WTC11 (cell line): ENCODE results near the gene VCPKMT. TPM values are rescaled to one million over a fixed set of nuclear protein-coding genes. Genes with fewer than 3 reads are reported as not detected.

Source experiments
- ATAC-seq: fragments of 200-7000 bp; cut with Tn5 transposase; 2 replicates; pipeline ENCODE4 v1.10.0; 2021; ENCODE audit warnings: mild to moderate bottlenecking, moderate library complexity
- CTCF ChIA-PET: fragments of 300-600 bp; sonication (Branson Sonifier 250); formaldehyde crosslinking; loops from one replicate; lab custom pipeline; 2021; ENCODE audit warnings: antibody characterized with exemption; lab: Charles Lee
- POLR2A ChIA-PET: fragments of 350-600 bp; sonication (Branson Sonifier 250); formaldehyde crosslinking; loops from one replicate; lab custom pipeline; 2021; ENCODE audit warnings: antibody characterized with exemption; lab: Charles Lee
- DNase-seq: peaks from one replicate; pipeline ENCODE4 v3.0.0; 2021; ENCODE audit warnings: low spot score
- H3K27ac Mint-ChIP-seq: 2 replicates; pipeline ENCODE4 v1.8.0; 2021; ENCODE audit warnings: mixed read lengths
- H3K27me3 Mint-ChIP-seq: 2 replicates; pipeline ENCODE4 v1.8.0; 2021; ENCODE audit warnings: low read depth, mild to moderate bottlenecking, moderate library complexity, mixed read lengths
- H3K36me3 Mint-ChIP-seq: 2 replicates; pipeline ENCODE4 v1.8.0; 2021; ENCODE audit warnings: mixed read lengths
- H3K4me1 Mint-ChIP-seq: 2 replicates; pipeline ENCODE4 v1.8.0; 2022; ENCODE audit warnings: mixed read lengths
- H3K4me3 Mint-ChIP-seq: 2 replicates; pipeline ENCODE4 v1.8.0; 2021; ENCODE audit warnings: mild to moderate bottlenecking, moderate library complexity, mixed read lengths
- H3K9me3 Mint-ChIP-seq: 2 replicates; pipeline ENCODE4 v1.8.0; 2021; ENCODE audit warnings: mixed read lengths
- AFF4 ChIP-seq: sonication (generic); formaldehyde crosslinking; IDR thresholded peaks from 2 replicates; pipeline ENCODE4 v1.8.1; 2023; ENCODE audit warnings: mild to moderate bottlenecking, missing genetic modification reagents, borderline replicate concordance
- ARID4B ChIP-seq: sonication (generic); formaldehyde crosslinking; IDR thresholded peaks from 2 replicates; pipeline ENCODE4 v1.8.0; 2023; ENCODE audit warnings: missing genetic modification reagents, mild to moderate bottlenecking, borderline replicate concordance
- CREB1 ChIP-seq: sonication (generic); formaldehyde crosslinking; IDR thresholded peaks from 2 replicates; pipeline ENCODE4 v1.8.0; 2023; ENCODE audit warnings: mild to moderate bottlenecking, missing genetic modification reagents
- E2F1 ChIP-seq: sonication (generic); formaldehyde crosslinking; IDR thresholded peaks from 2 replicates; pipeline ENCODE4 v1.8.0; 2022; ENCODE audit warnings: mild to moderate bottlenecking, missing genetic modification reagents
- ETV6 ChIP-seq: sonication (generic); formaldehyde crosslinking; IDR thresholded peaks from 2 replicates; pipeline ENCODE4 v1.8.1; 2022; ENCODE audit warnings: mild to moderate bottlenecking, missing genetic modification reagents
- FOXK1 ChIP-seq: sonication (generic); formaldehyde crosslinking; IDR thresholded peaks from 2 replicates; pipeline ENCODE4 v1.8.0; 2022; ENCODE audit warnings: mild to moderate bottlenecking, moderate library complexity, missing genetic modification reagents
- GABPB1 ChIP-seq: sonication (generic); formaldehyde crosslinking; IDR thresholded peaks from 2 replicates; pipeline ENCODE4 v1.8.1; 2023; ENCODE audit warnings: mild to moderate bottlenecking, missing genetic modification reagents
- HMGA2 ChIP-seq: fragments of 250-450 bp; sonication (Bioruptor Pico); IDR thresholded peaks from 2 replicates; pipeline ENCODE4 v1.4.0; 2021; ENCODE audit warnings: mild to moderate bottlenecking, moderate library complexity
- IRF2 ChIP-seq: sonication (generic); formaldehyde crosslinking; IDR thresholded peaks from 2 replicates; pipeline ENCODE4 v1.8.0; 2022; ENCODE audit warnings: low read depth, missing genetic modification reagents, borderline replicate concordance
- JUN ChIP-seq: sonication (generic); formaldehyde crosslinking; IDR thresholded peaks from 2 replicates; pipeline ENCODE4 v1.8.0; 2023; ENCODE audit warnings: mild to moderate bottlenecking, missing genetic modification reagents
- MYBL2 ChIP-seq: sonication (generic); formaldehyde crosslinking; IDR thresholded peaks from 2 replicates; pipeline ENCODE4 v1.8.1; 2023; ENCODE audit warnings: mild to moderate bottlenecking, moderate library complexity, missing genetic modification reagents
- RELA ChIP-seq: sonication (generic); formaldehyde crosslinking; IDR thresholded peaks from 2 replicates; pipeline ENCODE4 v1.8.1; 2022; ENCODE audit warnings: missing genetic modification reagents, mild to moderate bottlenecking, borderline replicate concordance
- SMAD3 ChIP-seq: sonication (generic); formaldehyde crosslinking; IDR thresholded peaks from 2 replicates; pipeline ENCODE4 v1.8.0; 2022; ENCODE audit warnings: missing genetic modification reagents, mild to moderate bottlenecking, borderline replicate concordance
- SOX15 ChIP-seq: fragments of 250-450 bp; sonication (Bioruptor Pico); IDR thresholded peaks from 2 replicates; pipeline ENCODE4 v1.9.0; 2021; ENCODE audit warnings: mild to moderate bottlenecking
- ZNF138 ChIP-seq: sonication (generic); formaldehyde crosslinking; conservative IDR thresholded peaks from 2 replicates; pipeline ENCODE4 v1.8.1; 2022; ENCODE audit warnings: mild to moderate bottlenecking, moderate library complexity, missing genetic modification reagents
- ZNF317 ChIP-seq: sonication (generic); formaldehyde crosslinking; IDR thresholded peaks from 2 replicates; pipeline ENCODE4 v1.8.1; 2023; ENCODE audit warnings: low read depth, mild to moderate bottlenecking, moderate library complexity, missing genetic modification reagents, borderline replicate concordance
- total RNA-seq: library from RNA; stranded (reverse); gene quantifications from 3 replicates; pipeline ENCODE4 v1.2.3, GENCODE V29; 2021
- TF ChIP-seq, protein P1 (sequence below): sonication (generic); formaldehyde crosslinking; conservative IDR thresholded peaks from 2 replicates; pipeline ENCODE4 v1.8.1; 2023; ENCODE audit warnings: mild to moderate bottlenecking, low read depth, missing genetic modification reagents, moderate library complexity
- TF ChIP-seq, protein P2 (sequence below): fragments of 250-450 bp; sonication (Bioruptor Pico); IDR thresholded peaks from 2 replicates; pipeline ENCODE4 v1.8.0; 2021; ENCODE audit warnings: mild to moderate bottlenecking
- TF ChIP-seq, protein P3 (sequence below): sonication (generic); formaldehyde crosslinking; IDR thresholded peaks from 2 replicates; pipeline ENCODE4 v1.8.1; 2023; ENCODE audit warnings: mild to moderate bottlenecking, missing genetic modification reagents

The VCPKMT gene
- total RNA-seq, 1 experiment from 2014 or later = 11.5 TPM

DNA sequence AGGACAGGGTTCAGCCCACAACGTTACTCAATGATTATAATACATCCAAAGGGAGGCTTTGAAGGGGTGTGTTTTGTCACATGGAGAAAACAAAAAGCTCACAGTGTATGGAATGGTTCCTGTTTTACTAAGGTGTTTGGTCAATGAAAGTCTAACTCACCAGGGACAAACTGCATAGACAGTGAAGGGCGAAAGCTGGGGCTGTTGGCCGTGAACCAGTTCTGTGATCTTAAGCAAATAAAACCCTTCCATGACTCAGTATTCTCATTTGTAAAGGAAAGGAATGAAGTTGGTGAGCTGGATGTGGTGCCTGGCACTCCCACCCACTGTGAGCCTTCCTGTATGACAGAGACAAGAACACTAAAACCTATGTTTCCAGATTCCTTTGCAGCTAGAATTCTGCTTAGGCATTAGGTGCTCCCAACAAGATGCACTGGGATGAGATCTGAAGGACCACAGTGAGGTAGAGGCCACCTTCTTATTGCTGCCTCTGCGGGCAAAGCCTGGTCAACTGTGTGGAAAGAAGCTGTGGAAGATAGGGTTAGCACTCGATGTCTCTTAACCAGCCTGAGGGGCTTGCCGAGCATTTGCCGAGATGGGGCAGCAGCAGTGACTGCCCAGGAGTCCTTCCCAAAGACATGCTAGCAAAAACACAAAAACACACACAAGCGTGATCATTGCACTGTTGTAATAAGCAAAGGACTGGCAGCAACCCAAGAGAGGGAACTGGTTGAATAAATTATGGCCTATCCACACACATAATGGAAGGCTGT is 48.5 kb downstream of the VCPKMT start:
- Mint-ChIP-seq H3K27me3 (no peaks in the 10 kb centered on the region), H3K36me3 (no peaks in the 10 kb centered on the region), H3K9me3 (no peaks in the 10 kb centered on the region), H3K4me1 (peaks cover 4% of the 10 kb centered on the region), H3K27ac (no peak overlapping the region), H3K4me3 (no peak overlapping the region)
- TF ChIP-seq, protein P1, sequence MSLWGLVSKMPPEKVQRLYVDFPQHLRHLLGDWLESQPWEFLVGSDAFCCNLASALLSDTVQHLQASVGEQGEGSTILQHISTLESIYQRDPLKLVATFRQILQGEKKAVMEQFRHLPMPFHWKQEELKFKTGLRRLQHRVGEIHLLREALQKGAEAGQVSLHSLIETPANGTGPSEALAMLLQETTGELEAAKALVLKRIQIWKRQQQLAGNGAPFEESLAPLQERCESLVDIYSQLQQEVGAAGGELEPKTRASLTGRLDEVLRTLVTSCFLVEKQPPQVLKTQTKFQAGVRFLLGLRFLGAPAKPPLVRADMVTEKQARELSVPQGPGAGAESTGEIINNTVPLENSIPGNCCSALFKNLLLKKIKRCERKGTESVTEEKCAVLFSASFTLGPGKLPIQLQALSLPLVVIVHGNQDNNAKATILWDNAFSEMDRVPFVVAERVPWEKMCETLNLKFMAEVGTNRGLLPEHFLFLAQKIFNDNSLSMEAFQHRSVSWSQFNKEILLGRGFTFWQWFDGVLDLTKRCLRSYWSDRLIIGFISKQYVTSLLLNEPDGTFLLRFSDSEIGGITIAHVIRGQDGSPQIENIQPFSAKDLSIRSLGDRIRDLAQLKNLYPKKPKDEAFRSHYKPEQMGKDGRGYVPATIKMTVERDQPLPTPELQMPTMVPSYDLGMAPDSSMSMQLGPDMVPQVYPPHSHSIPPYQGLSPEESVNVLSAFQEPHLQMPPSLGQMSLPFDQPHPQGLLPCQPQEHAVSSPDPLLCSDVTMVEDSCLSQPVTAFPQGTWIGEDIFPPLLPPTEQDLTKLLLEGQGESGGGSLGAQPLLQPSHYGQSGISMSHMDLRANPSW (CRISPR knock-in tag) = no peak
- 0 out of 2 replicates have a peak, but pooled peaks have one; percentile 13 for TF ChIP-seq GABPB1 (CRISPR knock-in tag)
- ATAC-seq (no peak), DNase-seq (no peak)
- POLR2A ChIA-PET = no interaction called here
- CTCF ChIA-PET = no interaction called here

DNA sequence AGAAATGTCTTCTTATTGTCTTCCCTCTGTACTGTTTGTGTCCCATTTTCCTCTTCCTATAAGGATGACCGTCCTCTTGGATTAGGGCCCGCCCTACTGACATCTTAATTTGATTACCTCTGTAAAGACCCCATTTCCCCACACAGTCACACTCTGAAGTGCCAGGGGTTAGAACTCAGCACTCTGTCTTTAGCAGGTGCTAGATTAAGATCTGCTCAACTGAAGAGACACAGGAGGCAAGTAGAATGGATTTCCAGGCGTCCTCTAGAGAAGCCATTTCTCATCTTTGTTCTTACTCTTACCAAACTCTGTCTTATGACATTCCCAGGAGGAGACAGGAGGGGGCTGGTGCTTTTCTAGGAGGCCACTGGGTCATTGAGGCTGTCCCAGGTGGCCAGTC is 50.8 kb downstream of the VCPKMT start:
- Mint-ChIP-seq H3K36me3 (no peaks in the 10 kb centered on the region), H3K9me3 (no peaks in the 10 kb centered on the region), H3K4me3 (no peak overlapping the region), H3K27ac (no peak overlapping the region), H3K4me1 (peaks cover 25% of the 10 kb centered on the region), H3K27me3 (no peaks in the 10 kb centered on the region)
- ATAC-seq (no peak), DNase-seq (no peak)
- POLR2A ChIA-PET = no interaction called here
- CTCF ChIA-PET = no interaction called here
- TF ChIP-seq ETV6 (CRISPR knock-in tag) (no peak), AFF4 (CRISPR knock-in tag) (no peak), RELA (no peak), SMAD3 (no peak), HMGA2 (no peak), E2F1 (CRISPR knock-in tag) (no peak), ARID4B (CRISPR knock-in tag) (no peak), SOX15 (no peak), FOXK1 (CRISPR knock-in tag) (no peak), JUN (no peak), CREB1 (CRISPR knock-in tag) (no peak), GABPB1 (CRISPR knock-in tag) (no peak), IRF2 (CRISPR knock-in tag) (no peak), ZNF317 (no peak), ZNF138 (CRISPR knock-in tag) (no peak), MYBL2 (no peak)
- TF ChIP-seq, protein P2, sequence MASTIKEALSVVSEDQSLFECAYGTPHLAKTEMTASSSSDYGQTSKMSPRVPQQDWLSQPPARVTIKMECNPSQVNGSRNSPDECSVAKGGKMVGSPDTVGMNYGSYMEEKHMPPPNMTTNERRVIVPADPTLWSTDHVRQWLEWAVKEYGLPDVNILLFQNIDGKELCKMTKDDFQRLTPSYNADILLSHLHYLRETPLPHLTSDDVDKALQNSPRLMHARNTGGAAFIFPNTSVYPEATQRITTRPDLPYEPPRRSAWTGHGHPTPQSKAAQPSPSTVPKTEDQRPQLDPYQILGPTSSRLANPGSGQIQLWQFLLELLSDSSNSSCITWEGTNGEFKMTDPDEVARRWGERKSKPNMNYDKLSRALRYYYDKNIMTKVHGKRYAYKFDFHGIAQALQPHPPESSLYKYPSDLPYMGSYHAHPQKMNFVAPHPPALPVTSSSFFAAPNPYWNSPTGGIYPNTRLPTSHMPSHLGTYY (CRISPR knock-in tag) = no peak
- TF ChIP-seq, protein P3, sequence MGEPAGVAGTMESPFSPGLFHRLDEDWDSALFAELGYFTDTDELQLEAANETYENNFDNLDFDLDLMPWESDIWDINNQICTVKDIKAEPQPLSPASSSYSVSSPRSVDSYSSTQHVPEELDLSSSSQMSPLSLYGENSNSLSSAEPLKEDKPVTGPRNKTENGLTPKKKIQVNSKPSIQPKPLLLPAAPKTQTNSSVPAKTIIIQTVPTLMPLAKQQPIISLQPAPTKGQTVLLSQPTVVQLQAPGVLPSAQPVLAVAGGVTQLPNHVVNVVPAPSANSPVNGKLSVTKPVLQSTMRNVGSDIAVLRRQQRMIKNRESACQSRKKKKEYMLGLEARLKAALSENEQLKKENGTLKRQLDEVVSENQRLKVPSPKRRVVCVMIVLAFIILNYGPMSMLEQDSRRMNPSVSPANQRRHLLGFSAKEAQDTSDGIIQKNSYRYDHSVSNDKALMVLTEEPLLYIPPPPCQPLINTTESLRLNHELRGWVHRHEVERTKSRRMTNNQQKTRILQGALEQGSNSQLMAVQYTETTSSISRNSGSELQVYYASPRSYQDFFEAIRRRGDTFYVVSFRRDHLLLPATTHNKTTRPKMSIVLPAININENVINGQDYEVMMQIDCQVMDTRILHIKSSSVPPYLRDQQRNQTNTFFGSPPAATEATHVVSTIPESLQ (CRISPR knock-in tag) = no peak
